Fibroblast of upper back skin (primary cell): ENCODE results near the gene DIAPH1.

Source experiments
- DNase-seq: peaks from one replicate; pipeline ENCODE4 v3.0.0-alpha.2; 2013

The DIAPH1 gene

GRCh38 chr5:141618804-141619554 lies at the start of gene DIAPH1:
Gene DIAPH1, minus strand, starts transcription at chr5:141619000. Its CDS starts 86 bp downstream, at chr5:141618914.
- peak; percentile 95 for DNase-seq

- no peak for DNase-seq
Observed at GRCh38 chr5:141665995-141666940, 47.5 kb upstream of the DIAPH1 start.

- peak; percentile 65 for DNase-seq
Observed at GRCh38 chr5:141664733-141665461, 46.1 kb upstream of the DIAPH1 start.

- no peak for DNase-seq
Observed at GRCh38 chr5:141663506-141663905, 44.7 kb upstream of the DIAPH1 start.

GRCh38 chr5:141662028-141662427 lies 43.2 kb upstream of the DIAPH1 start:
- DNase-seq: no peak

- DNase-seq: peak; percentile 90
Observed at GRCh38 chr5:141657937-141658545, 39.2 kb upstream of the DIAPH1 start.

GRCh38 chr5:141657404-141657803 lies 38.6 kb upstream of the DIAPH1 start:
- DNase-seq: peak; percentile 34

- no peak for DNase-seq
Observed at GRCh38 chr5:141656396-141656795, 37.6 kb upstream of the DIAPH1 start.

- DNase-seq: no peak
Observed at GRCh38 chr5:141655020-141655419, 36.2 kb upstream of the DIAPH1 start.

GRCh38 chr5:141654298-141654697 lies 35.5 kb upstream of the DIAPH1 start:
- peak; percentile 88 for DNase-seq

- no peak for DNase-seq
Observed at GRCh38 chr5:141651728-141652105, 32.9 kb upstream of the DIAPH1 start.

GRCh38 chr5:141650851-141651727 lies 32.3 kb upstream of the DIAPH1 start, which contains the start of gene FCHSD1:
Gene FCHSD1, minus strand, starts transcription at chr5:141651418. Its CDS starts 50 bp downstream, at chr5:141651368.
- peak; percentile 73 for DNase-seq

GRCh38 chr5:141649972-141650371 lies 31.2 kb upstream of the DIAPH1 start:
- DNase-seq: no peak

- DNase-seq: no peak
Observed at GRCh38 chr5:141649056-141649688, 30.4 kb upstream of the DIAPH1 start.

- DNase-seq: no peak
Observed at GRCh38 chr5:141647851-141648250, 29.1 kb upstream of the DIAPH1 start.

- DNase-seq: no peak
Observed at GRCh38 chr5:141647242-141647641, 28.4 kb upstream of the DIAPH1 start.

- DNase-seq: no peak
Observed at GRCh38 chr5:141646026-141646425, 27.2 kb upstream of the DIAPH1 start.

- peak; percentile 56 for DNase-seq
Observed at GRCh38 chr5:141641634-141642267, 23.0 kb upstream of the DIAPH1 start.

GRCh38 chr5:141640698-141641097 lies 21.9 kb upstream of the DIAPH1 start:
- DNase-seq: no peak

- no peak for DNase-seq
Observed at GRCh38 chr5:141640051-141640415, 21.2 kb upstream of the DIAPH1 start.
